H9 (cell line): ENCODE data around the gene TLN1. TPM values are rescaled to one million over a fixed set of nuclear protein-coding genes. Genes with fewer than 3 reads are reported as not detected.
A peak's percentile ranks its signal among the peaks of the same experiment; 100 is the strongest.

Source experiments
- DNase-seq: peaks from one replicate; pipeline ENCODE4 v3.0.0-alpha.2; 2017
- H2AFZ ChIP-seq: one replicate; pipeline ENCODE4 v1.6.1; 2013; ENCODE audit warnings: mild to moderate bottlenecking, low read length, control low read depth, moderate library complexity
- H2AK5ac ChIP-seq: 2 replicates; pipeline ENCODE4 v1.6.1; 2013; ENCODE audit warnings: low read length, control low read depth, mixed read lengths; ENCODE audit not compliant: insufficient read length
- H2BK120ac ChIP-seq: one replicate; pipeline ENCODE4 v1.6.1; 2013; ENCODE audit warnings: low read depth, mild to moderate bottlenecking, low read length, control low read depth, inconsistent platforms; ENCODE audit not compliant: poor library complexity, severe bottlenecking
- H2BK12ac ChIP-seq: 2 replicates; pipeline ENCODE4 v1.6.1; 2013; ENCODE audit warnings: low read length, control low read depth, mixed read lengths, low read depth; ENCODE audit not compliant: insufficient read length
- H2BK15ac ChIP-seq: 2 replicates; pipeline ENCODE4 v1.6.1; 2013; ENCODE audit warnings: low read depth, low read length, control low read depth
- H2BK20ac ChIP-seq: one replicate; pipeline ENCODE4 v1.6.1; 2013; ENCODE audit warnings: low read depth, mild to moderate bottlenecking, low read length, control low read depth, inconsistent platforms; ENCODE audit not compliant: poor library complexity, severe bottlenecking
- H2BK5ac ChIP-seq: 2 replicates; pipeline ENCODE4 v1.6.1; 2013; ENCODE audit warnings: low read length, control low read depth, mixed read lengths; ENCODE audit not compliant: insufficient read length
- H3K14ac ChIP-seq: 2 replicates; pipeline ENCODE4 v1.6.1; 2013; ENCODE audit warnings: low read length, control low read depth; ENCODE audit not compliant: insufficient read depth
- H3K18ac ChIP-seq: 2 replicates; pipeline ENCODE4 v1.6.1; 2013; ENCODE audit warnings: low read depth, mild to moderate bottlenecking, mixed read lengths, low read length, control low read depth; ENCODE audit not compliant: insufficient read length
- H3K23ac ChIP-seq: 2 replicates; pipeline ENCODE4 v1.6.1; 2013; ENCODE audit warnings: low read length, control low read depth, mixed read lengths, low read depth; ENCODE audit not compliant: insufficient read length
- H3K23me2 ChIP-seq: 2 replicates; pipeline ENCODE4 v1.6.1; 2013; ENCODE audit warnings: low read depth, mild to moderate bottlenecking, mixed read lengths, low read length, control low read depth; ENCODE audit not compliant: insufficient read length, poor library complexity, severe bottlenecking
- H3K27ac ChIP-seq: 2 replicates; pipeline ENCODE4 v1.5.1; 2013; ENCODE audit warnings: low read length, control low read depth, mixed read lengths, low read depth; ENCODE audit not compliant: insufficient read length
- H3K27me3 ChIP-seq: 2 replicates; pipeline ENCODE4 v1.6.1; 2013; ENCODE audit warnings: low read length, control low read depth, inconsistent platforms; ENCODE audit not compliant: insufficient read depth
- H3K4ac ChIP-seq: 2 replicates; pipeline ENCODE4 v1.6.1; 2013; ENCODE audit warnings: low read depth, mild to moderate bottlenecking, control low read depth, inconsistent platforms, low read length, moderate library complexity
- H3K4me1 ChIP-seq: 2 replicates; pipeline ENCODE4 v1.6.1; 2013; ENCODE audit warnings: low read length, control low read depth, inconsistent platforms; ENCODE audit not compliant: insufficient read depth
- H3K4me2 ChIP-seq: 2 replicates; pipeline ENCODE4 v1.6.1; 2013; ENCODE audit warnings: low read length, control low read depth, mixed read lengths; ENCODE audit not compliant: insufficient read length, insufficient read depth
- H3K56ac ChIP-seq: 2 replicates; pipeline ENCODE4 v1.6.1; 2013; ENCODE audit warnings: low read depth, mild to moderate bottlenecking, mixed read lengths, low read length, control low read depth; ENCODE audit not compliant: insufficient read length
- H3K79me1 ChIP-seq: 2 replicates; pipeline ENCODE4 v1.6.1; 2013; ENCODE audit warnings: low read depth, mild to moderate bottlenecking, moderate library complexity, low read length, control low read depth, inconsistent platforms; ENCODE audit not compliant: insufficient read depth, poor library complexity, severe bottlenecking
- H3K79me2 ChIP-seq: 2 replicates; pipeline ENCODE4 v1.6.1; 2013; ENCODE audit warnings: low read length, control low read depth, inconsistent platforms; ENCODE audit not compliant: insufficient read depth
- H3K9ac ChIP-seq: 2 replicates; pipeline ENCODE4 v1.6.1; 2013; ENCODE audit warnings: low read length, control low read depth, mixed read lengths; ENCODE audit not compliant: insufficient read length; ENCODE audit errors: extremely low read depth
- H3K9me3 ChIP-seq: one replicate; pipeline ENCODE4 v1.6.1; 2013; ENCODE audit warnings: low read depth, low read length, inconsistent platforms; ENCODE audit not compliant: control insufficient read depth
- H3T11ph ChIP-seq: one replicate; pipeline ENCODE4 v1.6.1; 2013; ENCODE audit warnings: mild to moderate bottlenecking, low read length, control low read depth, inconsistent platforms
- H4K20me1 ChIP-seq: one replicate; pipeline ENCODE4 v1.6.1; 2013; ENCODE audit not compliant: control insufficient read depth, insufficient read length, insufficient read depth
- H4K5ac ChIP-seq: 2 replicates; pipeline ENCODE4 v1.6.1; 2013; ENCODE audit warnings: low read depth, mild to moderate bottlenecking, mixed read lengths, low read length, control low read depth; ENCODE audit not compliant: insufficient read length
- H4K8ac ChIP-seq: replicated peaks from 2 replicates; pipeline ENCODE4 v1.6.1; 2013; ENCODE audit warnings: low read length, control low read depth, mixed read lengths, low read depth; ENCODE audit not compliant: insufficient read length
- H4K91ac ChIP-seq: 2 replicates; pipeline ENCODE4 v1.6.1; 2013; ENCODE audit warnings: low read depth, mild to moderate bottlenecking, moderate library complexity, mixed read lengths, low read length, control low read depth; ENCODE audit not compliant: insufficient read length
- H3K27ac Mint-ChIP-seq, 3 experiments: 2 replicates in 2 of 3; 3 replicates in 1 of 3; pipeline ENCODE4 v1.8.0; 2020 to 2021; ENCODE audit warnings: mixed read lengths in 3 of 3, mild to moderate bottlenecking in 1 of 3, moderate library complexity in 1 of 3
- H3K27me3 Mint-ChIP-seq: 2 replicates; pipeline ENCODE4 v1.8.0; 2021; ENCODE audit warnings: low read depth, mild to moderate bottlenecking, moderate library complexity, mixed read lengths
- H3K36me3 Mint-ChIP-seq, 3 experiments: 2 replicates in 2 of 3; 3 replicates in 1 of 3; pipeline ENCODE4 v1.8.0; 2020 to 2021; ENCODE audit warnings: low read depth in 3 of 3, mixed read lengths in 3 of 3; ENCODE audit not compliant: insufficient read depth in 1 of 3
- H3K4me1 Mint-ChIP-seq, 2 experiments: 2 replicates each; pipeline ENCODE4 v1.8.0; 2020; ENCODE audit warnings: mixed read lengths in 2 of 2
- H3K4me3 Mint-ChIP-seq, 2 experiments: 2 replicates in 1 of 2; 3 replicates in 1 of 2; pipeline ENCODE4 v1.8.0; 2020 to 2021; ENCODE audit warnings: mild to moderate bottlenecking in 2 of 2, mixed read lengths in 2 of 2, moderate library complexity in 1 of 2
- H3K9me3 Mint-ChIP-seq, 2 experiments: 2 replicates in 1 of 2; 3 replicates in 1 of 2; pipeline ENCODE4 v1.8.0; 2020; ENCODE audit warnings: mild to moderate bottlenecking in 2 of 2, mixed read lengths in 2 of 2, moderate library complexity in 1 of 2
- CTCF ChIP-seq: fragments of 200-600 bp; sonication (generic); conservative IDR thresholded peaks from 3 replicates; pipeline ENCODE4 v1.8.0; 2021; ENCODE audit warnings: antibody characterized with exemption, mild to moderate bottlenecking
- WGBS: extraction: QIAGEN DNeasy Blood & Tissue Kit; methylation state at CpG from one replicate; pipeline ENCODE4 v1.1.7; 2013; ENCODE audit warnings: missing lambda C conversion rate, low lambda C conversion rate, mixed read lengths; ENCODE audit not compliant: insufficient read length; ENCODE audit errors: extremely low coverage; 5-methylcytosine and 5-hydroxymethylcytosine counted together
- total RNA-seq: library from RNA; stranded (reverse); gene quantifications from 2 replicates; pipeline ENCODE4 v1.2.1, GENCODE V29; 2021

The TLN1 gene
- total RNA-seq, 1 experiment from 2014 or later = 102 TPM

GRCh38 chr9:35691334-35691650 lies 40.7 kb downstream of the TLN1 start:
- H3K18ac ChIP-seq = no peak overlapping the region
- H3K36me3 Mint-ChIP-seq = peaks cover 8 to 25% (median 19%) of the 10 kb centered on the region in 3 experiments
- no peaks in the 10 kb centered on the region; the same call in 1 of the 2 replicates for H3K79me2 ChIP-seq
- H2AFZ ChIP-seq = no peak overlapping the region
- H3K4me2 ChIP-seq = peak overlapping the region; percentile 65
- no peaks in the 10 kb centered on the region for H3K9me3 ChIP-seq
- peaks cover 3% of the 10 kb centered on the region; the same call in 1 of the 2 replicates for H3K4me1 ChIP-seq
- no peak overlapping the region for H4K5ac ChIP-seq
- no peak overlapping the region for H3K14ac ChIP-seq
- no peak overlapping the region for H3K23ac ChIP-seq
- H3K27me3 Mint-ChIP-seq = no peaks in the 10 kb centered on the region; the same call in 1 of the 2 replicates
- TF ChIP-seq CTCF = no peak
- no peak overlapping the region for H2BK12ac ChIP-seq
- peaks cover 0 to 2% of the 10 kb centered on the region in 2 experiments; a peak in 2 of 5 replicates for H3K9me3 Mint-ChIP-seq
- no peaks in the 10 kb centered on the region for H3K27me3 ChIP-seq
- no peak overlapping the region for H3K27ac ChIP-seq
- H3K4me3 Mint-ChIP-seq = peak overlapping the region; percentile 84 to 93
- no peaks in the 10 kb centered on the region for H4K20me1 ChIP-seq
- H2AK5ac ChIP-seq = no peak overlapping the region
- peaks cover 27 to 30% of the 10 kb centered on the region in 2 experiments for H3K4me1 Mint-ChIP-seq
- WGBS = no CpG with 5 or more reads among the region's 10 CpGs
- no peak overlapping the region for H4K8ac ChIP-seq
- no peak overlapping the region for H2BK20ac ChIP-seq
- no peak overlapping the region for H3K4ac ChIP-seq
- no peak overlapping the region for H2BK5ac ChIP-seq
- H3K23me2 ChIP-seq = peaks cover 6% of the 10 kb centered on the region
- no peaks in the 10 kb centered on the region for H3K79me1 ChIP-seq
- H4K91ac ChIP-seq = no peak overlapping the region
- no peak overlapping the region for H3K9ac ChIP-seq
- no peak overlapping the region for H3T11ph ChIP-seq
- no peak overlapping the region for H3K56ac ChIP-seq
- no peak overlapping the region for H2BK120ac ChIP-seq
- peak overlapping the region in 2 of 3 experiments; percentile 48 to 85; a peak in 1 of 7 replicates for H3K27ac Mint-ChIP-seq
- H2BK15ac ChIP-seq = no peak overlapping the region
- DNase-seq = peak; percentile 64
